ENCODE results near the gene HELB.

The HELB gene

GRCh38 chr12:66365718-66366490, 63.6 kb downstream of the HELB start:
- DNase-seq (ENCODE audit: low spot score): no peak

GRCh38 chr12:66367015-66367667, 64.8 kb downstream of the HELB start:
- no peak for DNase-seq (ENCODE audit: low spot score)

DNA sequence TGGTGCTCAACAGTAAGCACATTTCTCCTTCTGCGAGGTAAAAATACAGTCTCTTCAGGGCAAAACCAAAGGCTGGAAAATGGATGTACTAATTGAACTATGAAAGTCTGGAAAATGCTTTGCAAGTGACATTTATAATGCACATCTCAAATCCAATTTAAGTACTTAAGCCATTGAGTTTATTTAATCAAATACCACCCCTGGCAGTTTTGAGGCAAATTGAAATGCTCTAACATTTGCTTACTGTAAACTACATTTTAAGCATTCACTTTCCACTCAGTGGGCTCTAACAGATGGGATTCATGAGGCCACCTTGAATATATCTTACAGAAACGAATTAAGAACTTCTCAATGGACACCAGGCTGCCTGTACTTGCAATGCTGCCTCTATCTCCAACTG, 69.7 kb downstream of the HELB start:
- DNase-seq (ENCODE audit: low spot score): no peak

- DNase-seq (ENCODE audit: low spot score): no peak
Measured at GRCh38 chr12:66375560-66375959, 73.3 kb downstream of the HELB start.

- DNase-seq (ENCODE audit: low spot score): no peak
Measured at GRCh38 chr12:66379616-66380015, 77.3 kb downstream of the HELB start.

GRCh38 chr12:66380769-66381535, 78.7 kb downstream of the HELB start:
- DNase-seq (ENCODE audit: low spot score): no peak

- DNase-seq (ENCODE audit: low spot score): no peak
Measured at GRCh38 chr12:66387117-66387516, 84.8 kb downstream of the HELB start.
